Measurements from ENCODE around the gene CCDC68. TPM values are rescaled to one million over a fixed set of nuclear protein-coding genes. Genes with fewer than 3 reads are reported as not detected.

Gene CCDC68
- total and polyA plus RNA-seq, 2 donors (not counting 3 experiments of a cell fraction or from before 2014, with no cell fraction given) = 0.72 to 1.0 TPM

DNA sequence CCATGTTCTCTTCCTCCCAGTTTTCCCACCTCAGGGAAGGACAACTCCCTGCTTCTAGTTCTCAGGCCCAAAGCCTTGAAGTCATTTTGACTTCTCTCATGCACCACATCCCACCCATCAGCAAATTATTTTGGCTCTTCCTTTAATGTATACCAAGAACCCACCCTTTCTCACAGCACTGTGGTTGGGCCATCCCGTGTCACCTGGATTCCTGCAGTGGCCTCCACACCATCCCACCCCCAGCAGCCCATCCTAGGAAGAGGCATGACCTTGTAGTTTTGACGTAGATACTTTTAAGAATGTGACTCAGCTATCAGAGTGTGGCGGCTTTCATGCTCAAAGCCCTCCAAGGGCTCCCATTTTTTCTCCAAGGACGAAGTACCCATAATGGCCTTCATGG lies 25.6 kb upstream of the CCDC68 start:
- FAIRE-seq = no peak
- dilution Hi-C loops (cut with MboI; ENCODE audit: extremely low pct_ligation_motif_present, low sequenced_read_pairs) = no loop called here
- CTCF ChIA-PET = interaction anchor here (2.9 to 6.0 kb wide), 2 partner anchors 304 to 541 kb away, joined by 24 to 164 read pairs; no protein-coding TSS in a partner anchor

More for the DNA sequence above, 25.6 kb upstream of the CCDC68 start:
- BruUV-seq (replicated peaks) = no TSS peak
- Histone ChIP-seq H3K27ac (ENCODE audit: insufficient read depth, low read depth, low read length) (no peak overlapping the region), H3K4me2 (ENCODE audit: insufficient read depth, low read length) (no peak overlapping the region), H3K36me3 (ENCODE audit: control insufficient read depth in 2 of 2, extremely low read depth in 1 of 2, insufficient read depth in 2 of 2, low read length in 2 of 2) (no peaks in the 10 kb centered on the region), H4K20me1 (replicated peaks; ENCODE audit: control insufficient read depth, extremely low read depth, insufficient read depth, low read length) (no peaks in the 10 kb centered on the region), H3K9me3 (replicated peaks; ENCODE audit: control insufficient read depth, insufficient read depth, low read length) (no peaks in the 10 kb centered on the region), H3K4me1 (ENCODE audit: control insufficient read depth, extremely low read depth, insufficient read depth, low read length) (no peaks in the 10 kb centered on the region), H3K27me3 (ENCODE audit: control insufficient read depth in 2 of 2, insufficient read depth in 2 of 2, low read length in 2 of 2) (no peaks in the 10 kb centered on the region), H3K9ac (replicated peaks; ENCODE audit: extremely low read depth, insufficient read depth, low read length) (no peak overlapping the region), H3K79me2 (ENCODE audit: control insufficient read depth, insufficient read depth, low read length) (no peaks in the 10 kb centered on the region), H3K4me3 (replicated peaks in 1 of 3; ENCODE audit: insufficient read depth in 1 of 3, low read depth in 1 of 3, low read length in 3 of 3) (no peak overlapping the region), H2AFZ (ENCODE audit: low read depth, low read length) (no peak overlapping the region), H3K9me1 (replicated peaks; ENCODE audit: control insufficient read depth, extremely low read depth, insufficient read depth, low read length) (no peaks in the 10 kb centered on the region)
- POLR2A ChIA-PET = no interaction called here
- DNase-seq (ENCODE audit: low read depth, low spot score) = no peak
- intact Hi-C loops (cut with micrococcal nuclease) = loop anchor here (10.0 kb wide), 1 partner anchor 160 kb away; the partner anchor contains the start of gene RAB27B
- TF ChIP-seq MYC (IDR thresholded peaks at IDR 0.05; ENCODE audit: low read depth, low read length) (no peak), FOS (IDR thresholded peaks at IDR 0.05; ENCODE audit: borderline replicate concordance, insufficient read depth, low read length) (no peak), EZH2 (IDR thresholded peaks at IDR 0.05; ENCODE audit: borderline replicate concordance, low read depth, low read length, severe bottlenecking) (no peak), JUN (IDR thresholded peaks at IDR 0.05; ENCODE audit: borderline replicate concordance, insufficient read depth, insufficient read length, low read depth) (no peak), GATA2 (IDR thresholded peaks at IDR 0.05; ENCODE audit: insufficient read depth, insufficient read length, low read depth, low read length) (no peak), POLR2A (IDR thresholded peaks at IDR 0.05; ENCODE audit: low read depth, low read length) (no peak), POLR2AphosphoS5 (IDR thresholded peaks at IDR 0.05; ENCODE audit: insufficient read depth, low read depth, low read length) (no peak)
- TF ChIP-seq, protein P1, sequence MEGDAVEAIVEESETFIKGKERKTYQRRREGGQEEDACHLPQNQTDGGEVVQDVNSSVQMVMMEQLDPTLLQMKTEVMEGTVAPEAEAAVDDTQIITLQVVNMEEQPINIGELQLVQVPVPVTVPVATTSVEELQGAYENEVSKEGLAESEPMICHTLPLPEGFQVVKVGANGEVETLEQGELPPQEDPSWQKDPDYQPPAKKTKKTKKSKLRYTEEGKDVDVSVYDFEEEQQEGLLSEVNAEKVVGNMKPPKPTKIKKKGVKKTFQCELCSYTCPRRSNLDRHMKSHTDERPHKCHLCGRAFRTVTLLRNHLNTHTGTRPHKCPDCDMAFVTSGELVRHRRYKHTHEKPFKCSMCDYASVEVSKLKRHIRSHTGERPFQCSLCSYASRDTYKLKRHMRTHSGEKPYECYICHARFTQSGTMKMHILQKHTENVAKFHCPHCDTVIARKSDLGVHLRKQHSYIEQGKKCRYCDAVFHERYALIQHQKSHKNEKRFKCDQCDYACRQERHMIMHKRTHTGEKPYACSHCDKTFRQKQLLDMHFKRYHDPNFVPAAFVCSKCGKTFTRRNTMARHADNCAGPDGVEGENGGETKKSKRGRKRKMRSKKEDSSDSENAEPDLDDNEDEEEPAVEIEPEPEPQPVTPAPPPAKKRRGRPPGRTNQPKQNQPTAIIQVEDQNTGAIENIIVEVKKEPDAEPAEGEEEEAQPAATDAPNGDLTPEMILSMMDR (IDR thresholded peaks at IDR 0.05; ENCODE audit: extremely low read depth in 1 of 2, insufficient read depth in 1 of 2, low read depth in 1 of 2, low read length in 2 of 2) = no peak
- TF ChIP-seq, protein P2, sequence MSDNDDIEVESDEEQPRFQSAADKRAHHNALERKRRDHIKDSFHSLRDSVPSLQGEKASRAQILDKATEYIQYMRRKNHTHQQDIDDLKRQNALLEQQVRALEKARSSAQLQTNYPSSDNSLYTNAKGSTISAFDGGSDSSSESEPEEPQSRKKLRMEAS (IDR thresholded peaks at IDR 0.05; ENCODE audit: insufficient read depth, insufficient read length) = no peak
